ENCODE results near the gene PCCA.
"Not testable (repeated sequence)": the region's sequence is repeated elsewhere in the genome, so short reads cannot be mapped to it uniquely, and the experiment has no call there.

The PCCA gene

DNA sequence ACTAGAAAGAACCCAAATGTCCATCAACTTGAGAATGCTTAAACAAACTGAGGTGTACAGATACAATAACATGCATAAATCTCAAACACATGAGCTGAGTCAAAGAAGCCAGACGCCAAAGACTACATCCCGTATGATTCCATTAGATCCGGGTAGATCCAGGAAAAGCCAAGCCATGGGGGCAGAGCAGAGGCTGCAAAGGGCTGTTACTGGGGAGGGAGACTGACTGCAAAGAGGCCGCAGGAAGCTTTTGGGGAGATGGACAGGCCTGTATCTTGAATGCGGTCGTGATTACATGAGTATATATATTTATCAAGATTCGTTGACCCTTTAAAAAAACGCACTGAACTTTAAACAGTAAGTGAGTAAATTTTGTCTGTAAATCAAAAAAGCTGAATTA lies 471.0 kb downstream of the PCCA start:
- DNase-seq, result no peak

DNA sequence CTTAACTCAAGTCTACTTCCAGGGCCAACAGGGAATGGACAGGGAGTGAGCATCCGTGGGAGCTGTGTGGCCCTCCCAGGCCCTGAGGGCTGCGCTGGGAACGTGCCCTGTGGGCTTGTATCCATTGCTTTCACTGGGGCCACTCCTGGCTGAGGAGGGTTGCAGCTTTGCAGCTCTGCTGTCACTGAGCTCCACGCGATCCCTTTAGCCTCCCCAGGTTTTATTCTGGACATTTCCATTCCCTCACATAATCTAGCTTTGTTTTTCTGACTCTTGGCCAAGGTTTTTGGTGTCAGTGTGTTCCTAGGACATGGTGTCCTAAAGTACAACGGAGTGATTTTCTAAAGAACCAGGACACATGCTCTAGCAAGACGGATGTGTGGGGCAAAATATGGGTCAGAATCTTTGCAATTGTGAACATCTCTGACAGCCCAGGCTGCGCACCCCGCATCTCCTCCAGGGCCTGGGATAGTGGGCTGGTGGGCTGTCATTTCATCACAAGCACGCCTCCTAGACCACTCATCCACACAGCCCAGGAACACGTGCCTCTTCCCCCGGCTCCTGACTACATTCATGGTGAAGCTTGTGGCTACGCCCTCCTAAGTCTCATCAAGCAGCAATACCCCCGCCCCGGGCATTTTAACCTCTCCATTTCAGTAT lies 471.7 kb downstream of the PCCA start:
- no peak for DNase-seq

DNA sequence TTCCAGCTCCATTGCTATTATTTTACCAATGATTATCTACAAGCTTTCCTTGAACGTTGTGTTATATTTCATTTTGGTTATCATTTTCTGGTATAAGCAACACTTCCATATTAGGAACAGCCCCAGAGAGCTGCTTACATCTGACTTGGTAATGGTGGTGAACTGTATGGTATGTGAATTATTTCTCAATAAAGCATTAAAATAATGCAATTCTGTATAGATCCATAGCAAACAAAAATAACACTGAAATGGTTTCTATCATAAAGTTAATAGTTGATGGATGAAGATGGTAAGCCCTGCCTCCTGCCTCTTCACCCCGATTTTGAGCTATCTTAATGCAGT lies 472.2 kb downstream of the PCCA start:
- no peak for DNase-seq

DNA sequence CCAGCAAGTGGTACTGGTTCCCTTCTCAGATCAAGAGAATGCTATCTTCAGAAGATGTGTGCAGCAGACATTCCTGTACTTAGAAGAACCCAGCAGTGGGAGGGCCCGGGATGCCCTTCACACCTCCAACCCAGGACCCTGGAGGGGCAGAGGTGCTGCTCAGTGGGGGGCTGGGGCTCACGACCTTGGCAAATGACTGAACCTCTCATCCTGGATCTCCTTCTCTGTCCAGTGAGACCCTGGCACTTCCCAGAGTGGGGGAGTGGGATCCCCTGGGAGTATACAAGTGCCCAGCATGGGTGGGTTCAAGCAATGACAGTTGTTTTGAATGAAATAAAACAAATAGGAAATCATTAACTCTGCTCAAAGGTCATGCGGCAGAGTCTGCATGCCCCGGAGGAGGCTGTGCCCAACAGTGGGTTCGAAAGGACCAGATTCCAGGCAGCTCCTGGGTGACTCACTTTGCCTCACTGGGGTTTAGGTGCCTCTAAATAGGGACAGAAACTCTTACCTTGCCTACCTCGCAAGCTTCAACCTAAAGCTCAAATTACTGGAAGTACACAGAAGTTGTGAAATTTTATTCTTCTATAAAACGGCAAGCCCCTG lies 472.8 kb downstream of the PCCA start:
- DNase-seq, result no peak

DNA sequence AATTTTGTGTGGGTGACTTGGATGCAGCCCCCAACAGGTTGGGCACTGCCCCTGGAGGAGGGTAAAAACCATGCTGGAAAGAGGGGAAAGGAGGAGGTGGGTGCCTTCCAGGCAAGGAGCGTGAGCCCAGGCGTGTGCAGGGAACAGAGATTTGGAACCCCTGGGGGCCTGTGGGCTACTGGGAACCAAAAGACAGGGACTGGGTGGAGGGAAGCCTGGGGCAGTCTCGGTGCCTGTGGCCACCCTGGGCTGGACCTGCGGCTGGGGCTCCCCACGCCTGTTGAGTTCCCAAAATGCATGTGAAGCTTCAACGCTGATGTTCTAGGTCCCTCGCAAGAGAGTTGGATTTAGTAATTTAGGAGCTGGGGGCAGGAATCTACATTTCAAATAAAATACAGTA lies 474.9 kb downstream of the PCCA start:
- DNase-seq, result no peak

DNA sequence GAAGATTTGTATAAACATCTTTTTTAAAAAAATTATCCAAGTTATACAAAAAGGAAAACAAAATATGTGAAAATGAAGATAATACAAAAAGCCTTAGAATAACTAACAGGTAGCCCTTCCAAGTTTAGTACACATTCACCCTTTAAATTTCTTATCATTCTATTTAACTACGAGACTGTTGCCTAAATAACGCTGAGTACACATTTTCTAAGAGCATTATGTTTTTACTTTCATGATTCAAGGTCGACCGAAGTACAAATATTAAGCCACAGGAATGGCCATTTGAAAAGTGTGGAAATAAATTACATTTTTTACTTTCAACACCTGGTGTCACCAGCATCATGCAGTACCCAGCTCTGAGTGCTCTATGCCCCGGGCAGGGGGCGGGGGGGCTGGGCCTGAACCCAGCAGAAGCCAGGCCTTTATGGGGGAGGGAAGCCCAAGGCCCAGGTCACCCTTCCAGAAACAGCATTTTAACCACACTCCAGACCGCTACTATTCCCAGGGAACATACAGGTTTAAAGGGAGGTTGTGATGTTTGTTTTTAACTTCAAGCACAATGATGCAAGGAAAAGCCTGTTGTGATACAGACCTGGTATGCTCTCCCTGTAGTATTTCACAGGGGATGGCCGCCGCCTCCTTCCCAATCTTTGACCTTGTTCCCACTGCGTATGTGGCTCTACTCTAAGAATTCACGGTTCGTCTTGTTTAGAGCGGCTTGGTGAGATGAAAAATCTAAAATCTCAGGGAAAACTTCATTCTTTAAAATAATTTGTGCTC lies 475.7 kb downstream of the PCCA start:
- no peak for DNase-seq

DNA sequence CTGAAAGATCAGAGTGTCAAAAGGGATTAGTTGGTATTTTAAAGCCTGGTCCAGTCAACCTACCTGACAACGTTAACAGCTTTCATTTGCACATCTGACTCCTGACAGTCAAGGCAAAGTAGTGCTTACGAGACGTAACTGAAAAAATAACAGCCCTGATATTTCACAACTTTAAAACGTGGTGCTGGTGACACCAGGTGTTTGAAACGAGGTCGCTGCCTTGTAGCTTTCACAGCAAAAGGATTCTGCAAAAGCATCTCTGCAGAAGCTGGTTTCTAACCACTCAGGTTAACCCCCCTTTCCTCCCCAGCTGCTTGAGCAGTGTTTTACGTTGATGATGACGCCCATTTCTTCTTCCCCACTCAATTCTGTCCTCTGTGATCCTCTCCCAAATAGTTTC lies 476.4 kb downstream of the PCCA start:
- no peak for DNase-seq

DNA sequence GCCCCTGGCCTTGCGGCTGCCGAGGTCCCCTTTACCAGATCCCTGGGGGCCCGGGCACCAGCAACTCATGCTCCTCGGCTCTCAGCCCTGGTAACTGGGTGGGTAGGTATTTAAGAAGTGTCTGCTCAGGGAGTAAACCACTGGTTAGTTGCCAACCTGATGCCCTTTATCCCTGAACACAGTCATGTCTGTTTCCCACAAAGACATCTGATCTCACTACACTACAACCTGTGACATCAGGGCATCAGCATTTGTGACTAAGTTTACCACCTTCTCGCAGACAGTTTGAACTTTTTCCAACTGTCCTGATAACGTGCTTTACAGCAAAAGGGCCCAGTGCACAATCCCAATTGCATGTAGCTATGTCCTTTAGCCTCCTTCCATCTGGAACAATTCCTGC lies 477.6 kb downstream of the PCCA start:
- DNase-seq, result no peak

DNA sequence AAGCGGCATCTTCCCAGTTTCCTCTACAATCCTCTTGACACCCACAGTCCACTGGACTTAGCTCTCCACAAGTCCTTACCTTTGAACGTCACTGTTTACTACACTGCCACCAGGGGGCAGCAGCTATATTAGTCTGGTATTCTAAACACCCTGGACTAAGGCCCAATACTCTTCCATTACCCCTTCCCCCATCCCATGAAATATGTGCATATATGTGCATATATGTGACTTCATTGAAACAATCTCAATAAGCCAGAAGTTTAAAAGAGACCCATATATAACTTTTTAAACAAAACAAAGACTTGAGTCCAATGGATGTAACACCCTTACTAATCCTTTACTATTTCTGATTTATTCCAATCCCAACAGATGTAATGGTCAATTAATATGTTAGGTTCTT lies 484.2 kb downstream of the PCCA start:
- peak; percentile 83 for DNase-seq

DNA sequence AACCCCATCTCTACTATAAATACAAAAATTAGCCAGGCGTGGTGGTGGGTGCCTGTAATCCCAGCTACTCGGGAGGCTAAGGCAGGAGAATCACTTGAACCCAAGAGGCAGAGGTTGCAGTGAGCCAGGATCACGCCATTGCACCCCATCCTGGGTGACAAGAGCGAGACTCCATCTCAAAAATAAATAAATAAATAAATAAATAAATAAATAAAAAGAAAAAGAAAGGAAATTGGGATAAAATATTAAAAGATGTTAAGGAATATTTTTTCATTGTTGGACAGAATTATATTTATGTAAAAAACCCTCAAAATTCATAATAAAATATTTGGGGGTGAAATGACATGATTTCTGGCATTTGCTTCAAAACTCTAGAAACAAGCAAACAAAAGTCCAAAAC lies 488.3 kb downstream of the PCCA start:
- not testable (repeated sequence) for DNase-seq

Measured in islet precursor cell (in vitro differentiated cells).